K562 (cell line): ENCODE results near the gene SDHAF4. TPM values are rescaled to one million over a fixed set of nuclear protein-coding genes. Genes with fewer than 3 reads are reported as not detected.

Experiments
- CC2D1A ChIP-seq: fragments of 450-650 bp; IDR thresholded peaks from 2 replicates; pipeline ENCODE4 v1.6.1; 2017; ENCODE audit warnings: mild to moderate bottlenecking
- CEBPZ ChIP-seq: fragments of 150-350 bp; IDR thresholded peaks from 2 replicates; pipeline ENCODE4 v1.6.1; 2014; ENCODE audit warnings: low read depth, mild to moderate bottlenecking, low read length, borderline replicate concordance
- CHD4 ChIP-seq: fragments of 200-600 bp; sonication (generic); IDR thresholded peaks from 3 replicates; pipeline ENCODE4 v1.6.1; 2012; ENCODE audit warnings: low read depth, mild to moderate bottlenecking, mixed read lengths, low read length, inconsistent platforms; ENCODE audit not compliant: insufficient read depth, insufficient replicate concordance, poor library complexity, severe bottlenecking
- FOXK2 ChIP-seq, 2 experiments: fragments of 450-650 bp; IDR thresholded peaks in 1 of 2; conservative IDR thresholded peaks in 1 of 2; 2 replicates each; pipeline ENCODE4 v1.6.1; 2016; ENCODE audit warnings: low read depth in 2 of 2, mild to moderate bottlenecking in 1 of 2
- HCFC1 ChIP-seq: IDR thresholded peaks from 2 replicates; pipeline ENCODE4 v1.6.1; 2012; ENCODE audit warnings: low read depth, low read length, improper control_type of control experiment
- HNRNPK ChIP-seq: fragments of 200-400 bp; formaldehyde crosslinking; IDR thresholded peaks from one replicate; pipeline ENCODE4 v1.6.1; 2018; ENCODE audit warnings: mild to moderate bottlenecking, low read depth, low read length; ENCODE audit not compliant: poor library complexity, severe bottlenecking
- MED1 ChIP-seq: sonication (generic); formaldehyde crosslinking; IDR thresholded peaks from 2 replicates; pipeline ENCODE4 v1.8.1; 2023; ENCODE audit warnings: missing genetic modification reagents, borderline replicate concordance
- PCBP1 ChIP-seq: fragments of 200-400 bp; formaldehyde crosslinking; IDR thresholded peaks from 2 replicates; pipeline ENCODE4 v1.6.1; 2018; ENCODE audit warnings: mild to moderate bottlenecking, low read depth, low read length; ENCODE audit not compliant: poor library complexity, severe bottlenecking
- PCBP2 ChIP-seq: fragments of 200-400 bp; formaldehyde crosslinking; IDR thresholded peaks from 2 replicates; pipeline ENCODE4 v1.6.1; 2018; ENCODE audit warnings: low read length, low read depth, mild to moderate bottlenecking, moderate library complexity; ENCODE audit not compliant: poor library complexity, severe bottlenecking
- POU5F1 ChIP-seq: fragments of 150-350 bp; IDR thresholded peaks from 2 replicates; pipeline ENCODE4 v1.6.1; 2014; ENCODE audit warnings: borderline replicate concordance, low read length, low read depth, mild to moderate bottlenecking; ENCODE audit not compliant: partially characterized antibody
- ZNF24 ChIP-seq: fragments of 450-650 bp; IDR thresholded peaks from 2 replicates; pipeline ENCODE4 v1.6.1; 2016
- ZNF589 ChIP-seq: fragments of 200-800 bp; sonication (Bioruptor generic); IDR thresholded peaks from 2 replicates; pipeline ENCODE4 v1.6.1; 2016; ENCODE audit warnings: low read depth, missing genetic modification characterization, missing compliant biosample characterization
- polyA plus RNA-seq, 8 experiments: library from polyadenylated mRNA; depleted of rRNA in 4 of 8; stranded (reverse) in 5 of 8; unstranded in 3 of 8; fragments of >200 nt; fragmentation: Nextera tagmentation in 2 of 8; fragmentation: Illumina TruSeq in 1 of 8; extraction: Ambion mirVana in 2 of 8; extraction: Trizol in 1 of 8; gene quantifications; 2 replicates each; pipeline versions ENCODE4 v1.2.1 to v1.2.3, GENCODE V29; 2011 to 2014; ENCODE audit warnings: inconsistent platforms in 1 of 8, missing spikeins in 1 of 8
- total RNA-seq, 7 experiments: library from RNA; depleted of rRNA in 6 of 7; stranded (reverse); fragments of >200 nt in 6 of 7; fragmentation: Illumina TruSeq in 2 of 7; extraction: Trizol in 2 of 7; gene quantifications; 2 replicates each; pipeline versions ENCODE4 v1.2.1 to v1.2.3, GENCODE V29; 2011 to 2021; ENCODE audit warnings: low replicate concordance in 1 of 7
- TF ChIP-seq, protein P1 (sequence below): fragments of 250-450 bp; sonication (Bioruptor Pico); IDR thresholded peaks from 2 replicates; pipeline ENCODE4 v1.8.0; 2022; ENCODE audit warnings: moderate library complexity, mild to moderate bottlenecking, inconsistent platforms
- TF ChIP-seq, protein P2 (sequence below): fragments of 450-650 bp; IDR thresholded peaks from 2 replicates; pipeline ENCODE4 v1.6.1; 2018; ENCODE audit warnings: mild to moderate bottlenecking, low read depth; ENCODE audit not compliant: partially characterized antibody
- TF ChIP-seq, protein P3 (sequence below): fragments of 450-650 bp; formaldehyde crosslinking; IDR thresholded peaks from 2 replicates; pipeline ENCODE4 v1.4.0; 2020; ENCODE audit warnings: mild to moderate bottlenecking, moderate library complexity

Gene SDHAF4
- total and polyA plus RNA-seq, 9 of the 15 experiments (the other 6 are each of a cell fraction or from before 2014, with no cell fraction given) = 3.5 to 12.0 (median 6.2) TPM

DNA sequence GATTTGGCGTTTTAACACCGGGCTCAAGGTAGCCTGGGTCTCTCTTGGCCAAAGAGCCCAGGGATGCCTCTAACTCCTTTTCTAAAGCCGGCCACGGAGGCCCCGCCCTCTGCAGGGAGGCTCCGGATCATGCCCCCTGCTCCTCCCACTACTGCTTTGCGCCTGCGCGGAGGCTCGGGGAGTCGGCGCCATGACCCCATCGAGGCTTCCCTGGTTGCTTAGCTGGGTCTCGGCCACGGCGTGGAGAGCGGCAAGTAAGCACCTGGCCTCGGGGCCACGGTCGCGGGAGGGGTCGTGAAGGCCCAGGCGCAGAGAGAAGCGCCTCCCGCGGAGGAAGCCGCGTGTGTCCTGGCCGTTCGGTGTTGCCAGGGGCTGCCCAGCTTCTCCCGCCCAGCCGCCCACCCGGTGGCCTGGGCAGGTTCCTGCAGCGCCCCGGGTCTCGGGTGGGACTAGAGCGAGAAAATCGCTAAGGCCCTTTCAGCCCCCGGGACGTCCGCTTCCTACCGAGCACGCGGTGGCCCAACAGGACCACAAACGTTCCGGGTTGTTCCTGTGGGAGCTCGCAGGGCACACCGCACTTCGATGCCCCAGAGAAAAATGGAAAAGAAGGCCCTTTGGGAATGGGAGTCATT, at the start of gene SDHAF4 (continued):
- no peak for TF ChIP-seq PCBP2
- TF ChIP-seq HNRNPK = no peak
- TF ChIP-seq CC2D1A = no peak
- TF ChIP-seq CHD4 = no peak
- TF ChIP-seq, protein P1, sequence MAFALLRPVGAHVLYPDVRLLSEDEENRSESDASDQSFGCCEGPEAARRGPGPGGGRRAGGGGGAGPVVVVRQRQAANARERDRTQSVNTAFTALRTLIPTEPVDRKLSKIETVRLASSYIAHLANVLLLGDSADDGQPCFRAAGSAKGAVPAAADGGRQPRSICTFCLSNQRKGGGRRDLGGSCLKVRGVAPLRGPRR = no peak
- TF ChIP-seq, protein P2, sequence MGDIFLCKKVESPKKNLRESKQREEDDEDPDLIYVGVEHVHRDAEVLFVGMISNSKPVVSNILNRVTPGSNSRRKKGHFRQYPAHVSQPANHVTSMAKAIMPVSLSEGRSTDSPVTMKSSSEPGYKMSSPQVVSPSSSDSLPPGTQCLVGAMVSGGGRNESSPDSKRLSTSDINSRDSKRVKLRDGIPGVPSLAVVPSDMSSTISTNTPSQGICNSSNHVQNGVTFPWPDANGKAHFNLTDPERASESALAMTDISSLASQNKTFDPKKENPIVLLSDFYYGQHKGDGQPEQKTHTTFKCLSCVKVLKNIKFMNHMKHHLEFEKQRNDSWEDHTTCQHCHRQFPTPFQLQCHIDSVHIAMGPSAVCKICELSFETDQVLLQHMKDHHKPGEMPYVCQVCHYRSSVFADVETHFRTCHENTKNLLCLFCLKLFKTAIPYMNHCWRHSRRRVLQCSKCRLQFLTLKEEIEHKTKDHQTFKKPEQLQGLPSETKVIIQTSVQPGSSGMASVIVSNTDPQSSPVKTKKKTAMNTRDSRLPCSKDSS = no peak
- no peak for TF ChIP-seq MED1
- TF ChIP-seq, protein P3, sequence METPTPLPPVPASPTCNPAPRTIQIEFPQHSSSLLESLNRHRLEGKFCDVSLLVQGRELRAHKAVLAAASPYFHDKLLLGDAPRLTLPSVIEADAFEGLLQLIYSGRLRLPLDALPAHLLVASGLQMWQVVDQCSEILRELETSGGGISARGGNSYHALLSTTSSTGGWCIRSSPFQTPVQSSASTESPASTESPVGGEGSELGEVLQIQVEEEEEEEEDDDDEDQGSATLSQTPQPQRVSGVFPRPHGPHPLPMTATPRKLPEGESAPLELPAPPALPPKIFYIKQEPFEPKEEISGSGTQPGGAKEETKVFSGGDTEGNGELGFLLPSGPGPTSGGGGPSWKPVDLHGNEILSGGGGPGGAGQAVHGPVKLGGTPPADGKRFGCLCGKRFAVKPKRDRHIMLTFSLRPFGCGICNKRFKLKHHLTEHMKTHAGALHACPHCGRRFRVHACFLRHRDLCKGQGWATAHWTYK (CRISPR knock-in tag) = no peak
- TF ChIP-seq CEBPZ = no peak
- peak; percentile 63 for TF ChIP-seq PCBP1
- no peak for TF ChIP-seq FOXK2 (conservative IDR thresholded peaks at IDR 0.05 in 1 of 2, IDR thresholded peaks at IDR 0.05 in 1 of 2; ENCODE audit: low read depth in 2 of 2)
- TF ChIP-seq ZNF589 (CRISPR knock-in tag) = no peak
- no peak for TF ChIP-seq POU5F1
- TF ChIP-seq ZNF24 = no peak
- TF ChIP-seq HCFC1 = no peak
